Mononuclear cell (primary cell): ENCODE results near the gene ATP2C1. TPM values are rescaled to one million over a fixed set of nuclear protein-coding genes. Genes with fewer than 3 reads are reported as not detected.
"Not testable (repeated sequence)": the region's sequence is repeated elsewhere in the genome, so short reads cannot be mapped to it uniquely, and the experiment has no call there.

ENCODE experiments used
- H3K27me3 ChIP-seq: 2 replicates; pipeline ENCODE4 v1.6.0; 2011; ENCODE audit warnings: low read length, control low read depth; ENCODE audit not compliant: insufficient read depth
- H3K4me1 ChIP-seq: 2 replicates; pipeline ENCODE4 v1.5.1; 2011; ENCODE audit warnings: mild to moderate bottlenecking, low read length, control low read depth; ENCODE audit not compliant: insufficient read depth
- H3K4me3 ChIP-seq: 2 replicates; pipeline ENCODE4 v1.5.1; 2011; ENCODE audit warnings: mild to moderate bottlenecking, low read length, moderate library complexity
- H3K9me3 ChIP-seq: 2 replicates; pipeline ENCODE4 v1.5.1; 2011; ENCODE audit warnings: low read depth, mild to moderate bottlenecking, control low read depth, low read length
- total RNA-seq: library from RNA; depleted of rRNA; stranded (reverse); fragments of >200 nt; gene quantifications from one replicate; pipeline ENCODE4 v1.2.3, GENCODE V29; 2012

The ATP2C1 gene
- total RNA-seq, 1 donor: 46.8 TPM

DNA sequence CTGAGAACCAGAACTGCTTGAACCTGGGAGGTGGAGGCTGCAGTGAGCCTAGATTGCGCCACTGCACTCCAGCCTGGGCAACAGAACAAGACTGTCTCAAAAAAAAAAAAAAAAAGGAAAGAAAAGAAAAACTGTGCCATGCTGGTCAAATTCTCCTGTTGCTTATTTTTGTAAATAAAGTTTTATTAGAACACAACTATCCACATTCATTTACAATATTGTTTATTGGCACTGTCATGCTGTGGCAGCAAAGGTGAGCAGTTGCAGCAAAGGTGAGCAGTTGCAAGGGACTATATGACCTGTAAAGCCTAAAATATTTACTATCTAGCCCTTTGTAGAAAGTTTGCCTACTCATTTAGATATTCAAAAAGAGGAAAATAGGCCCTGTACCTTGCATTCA, 114.4 kb downstream of the ATP2C1 start:
- Histone ChIP-seq H3K4me3 (no peak overlapping the region), H3K4me1 (no peaks in the 10 kb centered on the region), H3K27me3 (no peaks in the 10 kb centered on the region), H3K9me3 (no peaks in the 10 kb centered on the region)

DNA sequence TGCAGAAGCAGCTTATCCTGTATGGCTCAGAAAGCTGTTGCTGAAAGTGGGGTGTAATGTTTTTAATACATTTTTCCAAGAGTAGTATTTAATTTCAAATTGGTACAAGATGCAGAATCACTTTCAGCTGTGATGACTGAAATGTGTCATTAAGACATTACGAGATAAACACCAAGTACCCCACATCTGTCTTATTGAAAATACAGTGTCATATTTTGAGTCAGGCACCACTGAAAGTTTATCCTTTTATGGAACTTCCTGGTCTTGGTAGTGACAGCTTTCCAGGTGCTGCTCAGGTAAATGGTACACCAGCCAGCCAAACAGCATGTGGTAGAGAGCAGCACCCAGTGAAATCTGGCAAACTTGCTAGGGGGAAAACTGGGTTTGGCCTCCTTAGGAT, 115.8 kb downstream of the ATP2C1 start:
- no peak overlapping the region for H3K4me3 ChIP-seq
- H3K27me3 ChIP-seq: no peaks in the 10 kb centered on the region
- H3K4me1 ChIP-seq: no peaks in the 10 kb centered on the region
- H3K9me3 ChIP-seq: no peaks in the 10 kb centered on the region

DNA sequence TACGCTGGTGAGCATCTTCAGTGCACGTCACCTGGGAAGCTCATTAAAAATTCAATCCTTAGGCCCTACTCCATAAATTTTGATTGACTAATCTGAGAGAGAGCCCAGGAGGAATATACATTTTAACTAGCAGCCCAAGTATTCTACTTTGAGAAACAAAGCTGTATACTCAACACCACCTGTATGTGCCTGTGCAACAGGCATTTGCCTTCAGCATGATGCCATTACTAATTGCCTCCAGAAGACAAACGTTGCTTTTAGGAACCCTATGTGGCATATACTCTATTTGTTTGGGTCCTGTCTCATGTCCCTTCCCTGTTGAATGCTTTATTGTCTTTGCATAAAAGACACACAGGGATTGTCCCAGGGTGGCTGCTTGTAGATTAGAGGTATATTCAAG, 125.1 kb downstream of the ATP2C1 start:
- no peaks in the 10 kb centered on the region for H3K27me3 ChIP-seq

DNA sequence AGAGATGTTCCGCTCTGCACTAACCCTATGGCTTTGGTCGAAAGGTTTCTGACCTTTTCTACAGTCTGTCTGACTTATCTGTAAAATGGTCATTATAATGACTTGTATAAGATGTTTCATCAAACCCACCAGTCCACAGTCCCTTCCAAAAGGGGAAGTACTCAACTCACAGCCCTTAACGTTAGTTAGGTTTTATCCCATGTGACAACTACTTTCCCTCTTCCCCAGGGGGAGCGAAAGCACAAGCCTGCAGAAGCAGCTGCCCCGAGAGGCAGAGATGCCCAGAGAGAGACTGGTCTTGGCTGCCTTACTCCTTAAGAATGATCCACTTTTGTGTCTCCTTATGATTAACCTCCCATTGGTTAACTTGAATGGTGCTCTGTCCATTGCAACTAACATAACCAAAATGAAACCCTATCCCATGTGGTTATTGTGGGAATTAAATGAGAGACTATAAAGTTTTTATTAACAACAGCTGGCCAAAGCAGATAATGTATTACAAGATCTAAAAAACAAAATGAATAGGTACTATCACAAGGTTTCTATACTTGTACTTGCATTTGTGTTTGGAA, 126.3 kb downstream of the ATP2C1 start:
- no peak overlapping the region for H3K4me3 ChIP-seq
- H3K27me3 ChIP-seq: no peaks in the 10 kb centered on the region
- no peaks in the 10 kb centered on the region for H3K9me3 ChIP-seq
- peaks cover 28% of the 10 kb centered on the region for H3K4me1 ChIP-seq

More for the DNA sequence above, 125.1 kb downstream of the ATP2C1 start:
- peaks cover 24% of the 10 kb centered on the region for H3K4me1 ChIP-seq
- H3K9me3 ChIP-seq: no peaks in the 10 kb centered on the region
- H3K4me3 ChIP-seq: no peak overlapping the region

DNA sequence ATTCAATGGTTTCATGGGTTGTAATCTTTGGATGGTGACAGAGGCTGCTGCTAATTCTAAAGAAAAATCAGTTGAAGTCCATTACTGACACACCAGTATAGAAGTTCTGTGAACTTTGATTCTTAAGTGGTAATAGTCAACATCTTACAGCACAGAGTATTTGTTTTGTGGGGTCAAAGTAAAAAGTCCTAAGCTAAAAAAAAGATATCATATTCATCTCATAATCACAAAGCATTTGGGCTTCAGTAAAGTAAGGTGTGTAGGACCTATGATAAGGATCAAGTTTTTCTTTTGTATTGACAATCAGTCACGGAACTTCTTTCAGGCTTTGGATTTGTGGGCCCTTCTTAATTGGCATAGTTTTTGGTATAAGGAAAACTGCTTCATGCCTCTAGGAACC, 131.7 kb downstream of the ATP2C1 start:
- Histone ChIP-seq H3K27me3 (no peaks in the 10 kb centered on the region), H3K4me3 (peak overlapping the region; percentile 84), H3K4me1 (peaks cover 36% of the 10 kb centered on the region), H3K9me3 (no peaks in the 10 kb centered on the region)

DNA sequence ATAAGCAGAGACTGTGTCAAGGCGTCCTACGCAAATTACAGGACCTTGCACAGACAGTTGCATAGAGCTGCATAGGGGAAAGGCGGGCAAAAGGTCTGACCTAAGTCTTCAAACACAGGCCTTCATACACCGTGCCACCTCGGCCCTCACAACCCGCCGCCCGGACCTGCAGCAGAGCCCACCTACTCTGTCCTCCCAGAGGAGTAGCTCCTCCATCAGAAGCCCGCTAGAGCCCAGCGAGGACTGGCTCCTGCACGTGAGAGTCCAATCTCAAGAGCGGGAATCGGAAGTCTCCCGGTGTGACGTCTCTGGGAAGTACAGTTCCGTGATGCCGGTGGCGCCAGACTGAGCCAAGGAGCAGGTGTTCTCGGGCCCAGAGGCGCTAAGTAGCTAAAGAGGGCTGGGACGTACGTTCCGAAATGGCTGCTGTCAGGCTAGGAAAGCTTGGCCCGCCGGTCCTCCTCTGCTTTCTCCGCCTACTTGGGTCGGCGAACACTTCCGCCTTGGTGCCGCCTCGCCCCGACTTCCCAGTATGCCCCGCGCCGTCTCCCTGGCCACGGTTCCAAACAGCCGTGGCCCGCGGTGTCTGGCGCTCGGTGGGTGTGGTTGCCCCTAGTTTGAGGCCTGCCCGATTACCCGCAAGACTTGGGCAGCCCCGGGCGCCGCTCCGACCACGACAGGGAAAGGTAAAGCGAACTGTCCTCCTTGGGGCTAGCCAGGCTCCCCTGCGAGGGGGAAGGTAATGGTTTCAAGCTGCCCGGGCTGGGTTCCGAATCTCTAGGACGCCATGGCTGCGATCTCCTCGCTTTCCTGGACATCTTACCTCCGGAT, 132.7 kb downstream of the ATP2C1 start, which contains the start of the genes ASTE1 and NEK11:
ASTE1 (minus strand) TSS at position 505 of the 831 bp plus-strand sequence. CDS start 1,519 bp downstream, outside the sequence.
NEK11 (plus strand) TSS at position 557 of the 831 bp plus-strand sequence. CDS start 2,832 bp downstream, outside the sequence.
- H3K27me3 ChIP-seq: no peaks in the 10 kb centered on the region
- peak within 1 kb of the TSS; percentile 84 for H3K4me3 ChIP-seq
- H3K9me3 ChIP-seq: no peaks in the 10 kb centered on the region
- H3K4me1 ChIP-seq: peaks cover 34% of the 10 kb centered on the region

DNA sequence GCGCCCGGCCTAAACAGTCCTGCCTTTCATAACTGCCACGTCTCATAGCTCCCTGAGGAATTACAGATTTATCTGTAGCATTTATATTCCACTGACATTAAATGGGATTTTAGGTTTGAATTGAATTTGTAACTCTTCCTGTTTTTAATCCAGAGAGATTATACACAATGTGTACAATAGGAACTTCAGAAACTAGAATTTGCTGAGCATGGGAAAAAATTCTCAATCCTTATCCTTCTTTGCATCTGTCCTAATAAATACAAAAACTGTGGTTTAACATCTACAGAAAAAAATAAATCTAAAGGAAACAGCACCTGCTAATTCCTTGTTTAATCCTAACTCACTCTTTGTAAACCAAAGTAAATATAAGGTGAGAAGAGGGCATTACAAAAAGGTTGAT, 135.0 kb downstream of the ATP2C1 start:
- Histone ChIP-seq H3K9me3 (no peaks in the 10 kb centered on the region), H3K4me3 (no peak overlapping the region), H3K27me3 (no peaks in the 10 kb centered on the region), H3K4me1 (peaks cover 20% of the 10 kb centered on the region)

DNA sequence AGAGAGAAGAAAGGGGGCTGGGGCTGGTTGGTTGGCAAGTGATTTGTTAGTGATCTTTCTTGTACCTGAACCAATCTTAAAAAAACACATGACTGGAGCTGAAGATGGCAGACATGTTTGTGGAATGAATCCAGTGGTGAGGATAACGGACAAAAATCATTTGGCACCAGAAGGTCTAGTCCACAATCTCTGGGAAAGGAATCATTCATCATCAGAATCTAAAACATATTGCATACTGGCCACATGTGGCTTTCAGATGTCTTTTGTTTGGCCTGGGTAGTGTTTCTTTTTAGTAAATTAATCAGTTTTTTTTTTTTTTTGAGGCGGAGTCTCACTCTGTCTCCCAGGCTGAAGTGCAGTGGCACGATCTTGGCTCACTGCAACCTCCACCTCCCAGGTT, 137.8 kb downstream of the ATP2C1 start:
- H3K4me3 ChIP-seq: no peak overlapping the region
- H3K4me1 ChIP-seq: peaks cover 5% of the 10 kb centered on the region
- H3K27me3 ChIP-seq: no peaks in the 10 kb centered on the region

DNA sequence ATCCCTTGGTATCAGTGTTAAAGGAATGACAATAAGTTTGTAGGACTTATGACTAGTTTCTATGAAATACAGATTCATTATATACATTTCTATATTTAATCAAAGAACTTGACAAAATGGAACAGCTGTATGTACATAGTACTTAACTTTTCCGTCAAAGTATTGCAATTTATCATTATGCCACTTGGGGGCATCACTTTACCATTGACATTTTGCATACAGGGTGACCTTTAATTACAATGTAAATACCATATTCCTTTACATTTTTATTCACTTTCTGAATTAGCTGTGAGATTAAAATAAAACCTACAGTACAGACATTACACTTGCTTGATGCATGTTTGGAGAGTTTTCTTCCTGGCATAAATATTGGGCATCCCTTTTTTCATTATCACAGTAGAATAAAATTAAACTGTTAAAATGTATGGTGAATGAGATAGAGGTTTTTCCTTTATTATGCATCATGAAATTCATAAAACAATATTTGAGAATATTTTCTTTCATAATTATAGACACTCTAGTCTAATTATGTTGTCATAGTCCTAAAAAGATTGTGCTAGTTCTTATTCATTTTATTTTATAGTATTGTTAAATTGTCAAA, 139.7 kb downstream of the ATP2C1 start:
- H3K4me1 ChIP-seq: no peaks in the 10 kb centered on the region
- H3K4me3 ChIP-seq: no peak overlapping the region
- no peaks in the 10 kb centered on the region for H3K9me3 ChIP-seq
- H3K27me3 ChIP-seq: no peaks in the 10 kb centered on the region

More for the DNA sequence above, 137.8 kb downstream of the ATP2C1 start:
- no peaks in the 10 kb centered on the region for H3K9me3 ChIP-seq

DNA sequence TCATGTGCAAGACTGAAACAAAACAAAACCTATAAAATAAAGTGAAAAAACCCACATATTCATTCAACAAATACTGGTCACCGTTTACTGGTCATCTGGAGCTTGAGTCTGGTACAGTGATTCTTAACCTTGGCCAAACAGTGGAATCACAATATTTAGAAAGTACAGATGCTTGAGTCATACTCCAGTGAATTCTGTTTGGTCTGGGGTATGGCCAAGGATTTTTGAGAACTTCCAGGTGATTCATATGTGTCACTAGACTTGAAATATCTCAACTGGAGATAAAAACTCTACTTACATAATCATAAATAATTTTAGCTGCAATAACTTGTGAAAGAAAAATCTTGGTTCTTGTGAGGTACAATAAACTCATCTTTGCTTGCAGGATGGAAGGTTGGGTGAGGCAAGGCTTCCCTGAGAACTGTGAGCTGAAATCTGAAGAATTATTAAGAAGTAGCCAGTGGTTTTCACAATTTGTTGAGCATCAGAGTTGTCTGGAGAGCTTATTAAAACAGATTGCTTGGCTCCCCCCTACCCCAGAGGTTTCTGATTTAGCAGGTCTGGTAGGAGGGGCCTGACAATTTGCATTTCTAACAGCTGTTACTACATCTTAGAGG, 142.4 kb downstream of the ATP2C1 start:
- H3K4me1 ChIP-seq: no peaks in the 10 kb centered on the region
- H3K27me3 ChIP-seq: no peaks in the 10 kb centered on the region
- H3K4me3 ChIP-seq: no peak overlapping the region
- no peaks in the 10 kb centered on the region for H3K9me3 ChIP-seq

DNA sequence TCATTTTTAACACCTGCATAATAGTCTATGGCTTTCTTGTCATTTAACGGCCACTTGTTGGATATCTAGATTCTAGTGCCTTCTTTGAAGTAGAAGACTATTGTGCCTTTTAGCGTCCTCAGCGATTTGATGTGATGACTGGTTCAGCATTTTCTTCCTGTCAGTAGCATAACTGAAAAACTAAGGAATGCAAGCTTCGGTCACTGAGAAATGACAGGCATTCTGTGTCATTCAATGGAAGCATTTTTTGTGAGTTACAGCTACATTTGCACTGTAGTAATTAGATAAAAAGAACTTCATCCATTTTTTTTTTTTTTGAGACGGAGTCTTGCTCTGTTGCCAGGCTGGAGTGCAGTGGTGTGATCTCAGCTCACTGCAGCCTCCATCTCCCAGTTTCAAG, 143.1 kb downstream of the ATP2C1 start:
- Histone ChIP-seq H3K27me3 (no peaks in the 10 kb centered on the region), H3K4me1 (no peaks in the 10 kb centered on the region), H3K4me3 (no peak overlapping the region), H3K9me3 (no peaks in the 10 kb centered on the region)

DNA sequence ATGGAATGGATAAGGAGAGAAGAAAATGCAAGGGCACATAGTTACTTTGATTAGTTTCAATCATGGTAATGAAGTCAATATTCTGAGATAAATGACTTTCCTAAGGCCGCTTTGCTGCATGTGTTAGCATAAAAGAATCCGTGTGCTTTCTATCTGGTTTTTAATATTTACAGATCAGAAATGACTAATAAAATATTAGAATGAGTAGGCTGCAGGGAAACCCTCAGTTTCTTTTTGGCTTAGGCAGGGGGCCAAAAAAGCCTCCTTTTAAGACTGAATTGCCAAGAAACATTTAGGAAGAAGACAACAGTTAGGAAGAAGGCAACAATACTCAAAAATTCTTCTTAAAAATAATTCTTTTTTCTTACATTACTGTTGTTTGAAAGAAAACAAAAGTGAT, 144.4 kb downstream of the ATP2C1 start:
- peaks cover 5% of the 10 kb centered on the region for H3K4me1 ChIP-seq
- H3K27me3 ChIP-seq: no peaks in the 10 kb centered on the region
- no peaks in the 10 kb centered on the region for H3K9me3 ChIP-seq
- no peak overlapping the region for H3K4me3 ChIP-seq

DNA sequence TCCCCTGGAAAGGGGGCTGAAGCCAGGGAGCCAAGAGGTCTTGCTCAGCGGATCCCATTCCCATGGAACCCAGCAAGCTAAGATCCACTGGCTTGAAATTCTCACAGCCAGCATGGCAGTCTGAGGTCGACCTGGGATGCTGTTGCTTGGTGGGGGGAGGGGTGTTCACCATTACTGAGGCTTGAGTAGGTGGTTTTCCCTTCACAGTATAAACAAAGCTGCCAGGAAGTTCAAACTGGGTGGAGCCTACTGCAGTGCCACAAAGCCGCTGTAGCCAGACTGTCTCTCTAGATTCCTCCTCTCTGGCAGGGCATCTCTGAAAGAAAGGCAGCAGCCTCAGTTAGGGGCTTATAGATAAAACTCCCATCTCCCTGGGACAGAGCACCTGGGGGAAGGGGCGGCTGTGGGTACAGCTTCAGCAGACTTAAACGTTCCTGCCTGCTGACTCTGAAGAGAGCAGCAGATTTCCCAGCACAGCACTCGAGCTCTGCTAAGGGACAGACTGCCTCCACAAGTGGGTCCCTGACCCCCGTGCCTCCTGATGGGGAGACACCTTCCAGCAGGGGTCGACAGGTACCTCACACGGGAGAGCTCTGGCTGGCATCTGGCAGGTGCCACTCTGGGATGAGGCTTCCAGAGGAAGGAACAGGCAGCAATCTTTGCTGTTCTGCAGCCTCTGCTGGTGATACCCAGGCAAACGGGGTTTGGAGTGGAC, 148.5 kb downstream of the ATP2C1 start:
- not testable (repeated sequence) for H3K27me3 ChIP-seq, H3K9me3 ChIP-seq, H3K4me1 ChIP-seq, H3K4me3 ChIP-seq

DNA sequence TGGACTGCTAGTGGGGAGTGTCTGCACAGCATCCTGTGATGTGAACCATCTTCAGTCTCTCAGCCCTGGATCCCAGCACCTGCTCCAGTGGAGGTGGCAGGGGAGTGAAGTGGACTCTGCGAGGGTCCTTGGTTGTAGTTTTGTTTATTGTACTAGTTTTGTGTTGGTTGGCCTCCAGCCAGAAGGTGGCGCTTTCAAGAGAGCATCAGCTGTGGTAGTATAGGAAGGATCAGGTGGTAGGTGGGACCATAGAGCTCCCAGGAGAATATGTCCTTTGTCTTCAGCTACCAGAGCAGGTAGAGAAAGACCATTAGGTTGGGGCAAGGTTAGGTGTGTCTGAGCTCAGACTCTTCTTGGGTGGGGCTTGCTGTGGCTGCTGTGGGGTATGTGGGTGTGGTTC, 153.7 kb downstream of the ATP2C1 start:
- Histone ChIP-seq H3K9me3 (no peaks in the 10 kb centered on the region), H3K27me3 (no peaks in the 10 kb centered on the region), H3K4me1 (peaks cover 3% of the 10 kb centered on the region), H3K4me3 (no peak overlapping the region)
